Stomach smooth muscle (tissue), 2 donors: ENCODE results near the gene C15orf39.
"Not testable (repeated sequence)": the region's sequence is repeated elsewhere in the genome, so short reads cannot be mapped to it uniquely, and the experiment has no call there.

ENCODE experiments used
- H3K27ac ChIP-seq: one replicate; pipeline ENCODE4 v1.7.0; 2013; ENCODE audit warnings: mild to moderate bottlenecking, low read length, inconsistent platforms
- H3K27me3 ChIP-seq, 2 donors: one replicate each; pipeline ENCODE4 v1.7.0; 2013; ENCODE audit warnings: low read length in 2 of 2; ENCODE audit not compliant: insufficient read depth in 2 of 2, control insufficient read depth in 1 of 2
- H3K36me3 ChIP-seq, 2 donors: one replicate each; pipeline ENCODE4 v1.7.0; 2013; ENCODE audit warnings: low read length in 2 of 2; ENCODE audit not compliant: control insufficient read depth in 2 of 2, insufficient read depth in 2 of 2
- H3K4me1 ChIP-seq: one replicate; pipeline ENCODE4 v1.7.0; 2013; ENCODE audit warnings: low read length; ENCODE audit not compliant: control insufficient read depth, insufficient read depth
- H3K4me3 ChIP-seq, 2 donors: one replicate each; pipeline ENCODE4 v1.7.0; 2013; ENCODE audit warnings: low read length in 2 of 2
- H3K9ac ChIP-seq, 2 donors: one replicate each; pipeline ENCODE4 v1.7.0; 2013; ENCODE audit warnings: low read length in 2 of 2, mild to moderate bottlenecking in 1 of 2
- H3K9me3 ChIP-seq, 2 donors: one replicate each; pipeline ENCODE4 v1.7.0; 2013; ENCODE audit warnings: low read length in 2 of 2; ENCODE audit not compliant: control insufficient read depth in 2 of 2
- donor health status: healthy.
- donor health status: Pancreatic carcinoma.

The C15orf39 gene

GRCh38 chr15:75225951-75226732 is 24.5 kb downstream of the C15orf39 start:
- H3K27ac ChIP-seq = no peak overlapping the region
- H3K4me1 ChIP-seq = no peaks in the 10 kb centered on the region
- H3K4me3 ChIP-seq = no peak overlapping the region
- no peaks in the 10 kb centered on the region for H3K9me3 ChIP-seq
- no peak overlapping the region for H3K9ac ChIP-seq
- no peaks in the 10 kb centered on the region for H3K36me3 ChIP-seq
- no peaks in the 10 kb centered on the region for H3K27me3 ChIP-seq

GRCh38 chr15:75227112-75227511 is 25.4 kb downstream of the C15orf39 start:
- H3K9ac ChIP-seq, H3K36me3 ChIP-seq, H3K27me3 ChIP-seq, H3K4me1 ChIP-seq, H3K9me3 ChIP-seq, H3K4me3 ChIP-seq, H3K27ac ChIP-seq: not testable (repeated sequence)

GRCh38 chr15:75227663-75228280 is 26.1 kb downstream of the C15orf39 start:
- Histone ChIP-seq H3K27ac (no peak overlapping the region), H3K9ac (no peak overlapping the region), H3K4me1 (no peaks in the 10 kb centered on the region), H3K9me3 (no peaks in the 10 kb centered on the region), H3K4me3 (no peak overlapping the region), H3K36me3 (no peaks in the 10 kb centered on the region), H3K27me3 (peaks cover 0 to 3% of the 10 kb centered on the region in 2 donors)

- H3K4me1 ChIP-seq = no peaks in the 10 kb centered on the region
- H3K36me3 ChIP-seq = no peaks in the 10 kb centered on the region
- H3K9me3 ChIP-seq = no peaks in the 10 kb centered on the region
- peaks cover 0 to 6% of the 10 kb centered on the region in 2 donors for H3K27me3 ChIP-seq
- H3K9ac ChIP-seq = no peak overlapping the region
- H3K27ac ChIP-seq = no peak overlapping the region
- H3K4me3 ChIP-seq = no peak overlapping the region
Measured at GRCh38 chr15:75228787-75229186, 27.1 kb downstream of the C15orf39 start.

- H3K27me3 ChIP-seq = peaks cover 0 to 6% of the 10 kb centered on the region in 2 donors
- no peak overlapping the region for H3K9ac ChIP-seq
- H3K36me3 ChIP-seq = no peaks in the 10 kb centered on the region
- H3K4me1 ChIP-seq = no peaks in the 10 kb centered on the region
- no peaks in the 10 kb centered on the region for H3K9me3 ChIP-seq
- no peak overlapping the region for H3K4me3 ChIP-seq
- no peak overlapping the region for H3K27ac ChIP-seq
Measured at GRCh38 chr15:75229191-75230015, 27.7 kb downstream of the C15orf39 start.

- Histone ChIP-seq H3K27me3 (peaks cover 0 to 6% of the 10 kb centered on the region in 2 donors), H3K9ac (no peak overlapping the region), H3K9me3 (no peaks in the 10 kb centered on the region), H3K27ac (no peak overlapping the region), H3K4me1 (no peaks in the 10 kb centered on the region), H3K4me3 (no peak overlapping the region), H3K36me3 (no peaks in the 10 kb centered on the region)
Measured at GRCh38 chr15:75230016-75230343, 28.3 kb downstream of the C15orf39 start.

- Histone ChIP-seq H3K27me3 (peaks cover 1 to 12% of the 10 kb centered on the region in 2 donors), H3K36me3 (no peaks in the 10 kb centered on the region), H3K9me3 (no peaks in the 10 kb centered on the region), H3K4me3 (no peak overlapping the region), H3K4me1 (no peaks in the 10 kb centered on the region), H3K27ac (no peak overlapping the region), H3K9ac (no peak overlapping the region)
Measured at GRCh38 chr15:75230551-75231371, 29.1 kb downstream of the C15orf39 start.

GRCh38 chr15:75231836-75232235 is 30.2 kb downstream of the C15orf39 start:
- Histone ChIP-seq H3K4me1 (no peaks in the 10 kb centered on the region), H3K9ac (no peak overlapping the region), H3K27ac (no peak overlapping the region), H3K36me3 (no peaks in the 10 kb centered on the region), H3K4me3 (no peak overlapping the region), H3K27me3 (peaks cover 5 to 16% of the 10 kb centered on the region in 2 donors), H3K9me3 (no peaks in the 10 kb centered on the region)

- peaks cover 5 to 19% of the 10 kb centered on the region in 2 donors for H3K27me3 ChIP-seq
- no peaks in the 10 kb centered on the region for H3K9me3 ChIP-seq
- no peak overlapping the region for H3K4me3 ChIP-seq
- no peaks in the 10 kb centered on the region for H3K4me1 ChIP-seq
- H3K9ac ChIP-seq = no peak overlapping the region
- H3K27ac ChIP-seq = no peak overlapping the region
- H3K36me3 ChIP-seq = no peaks in the 10 kb centered on the region
Measured at GRCh38 chr15:75232252-75232813, 30.7 kb downstream of the C15orf39 start.
